Measurements from ENCODE around the gene CIDEC.
A peak's percentile ranks its signal among the peaks of the same experiment; 100 is the strongest.

The CIDEC gene

DNA sequence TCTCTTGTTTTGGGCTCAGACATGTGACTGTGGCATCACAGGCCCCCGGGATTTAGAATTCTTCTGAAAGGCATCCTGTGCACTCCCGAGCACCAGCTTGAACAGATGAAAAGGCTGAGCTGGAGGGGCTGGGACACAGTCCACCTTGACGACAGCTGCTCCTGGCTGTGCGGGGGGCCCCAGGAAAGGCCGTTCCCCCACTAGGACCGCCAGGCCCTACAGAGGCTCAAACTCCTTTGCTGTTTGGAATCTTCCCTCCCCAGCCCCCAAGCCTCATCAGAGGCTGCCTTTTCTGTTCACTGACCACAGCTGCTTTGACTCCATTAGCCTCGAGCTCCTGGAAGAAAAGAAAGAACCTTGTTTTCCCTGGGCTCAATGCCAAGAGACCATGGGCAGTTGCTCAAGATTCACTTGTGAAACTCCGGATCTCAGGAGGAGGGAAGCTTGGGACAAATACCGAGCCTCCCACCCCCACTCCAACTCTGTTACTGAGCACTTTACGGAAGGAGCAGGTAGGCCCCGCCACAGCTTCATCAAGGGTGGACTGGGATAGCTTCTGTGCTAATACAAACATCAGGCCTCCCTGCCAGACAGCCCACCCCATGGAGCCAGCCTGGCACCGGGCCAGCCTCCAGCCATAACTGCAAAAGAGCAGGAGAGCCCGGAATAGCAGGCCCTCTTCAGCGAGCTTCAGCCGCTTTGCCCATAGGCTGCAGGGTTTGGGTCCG, 15.7 kb downstream of the CIDEC start:
- DNase-seq (ENCODE audit: low read depth, low spot score), result peak; percentile 88
- no peak overlapping the region for H3K4me3 ChIP-seq (ENCODE audit: low read depth, low read length)
- TF ChIP-seq, protein P1, sequence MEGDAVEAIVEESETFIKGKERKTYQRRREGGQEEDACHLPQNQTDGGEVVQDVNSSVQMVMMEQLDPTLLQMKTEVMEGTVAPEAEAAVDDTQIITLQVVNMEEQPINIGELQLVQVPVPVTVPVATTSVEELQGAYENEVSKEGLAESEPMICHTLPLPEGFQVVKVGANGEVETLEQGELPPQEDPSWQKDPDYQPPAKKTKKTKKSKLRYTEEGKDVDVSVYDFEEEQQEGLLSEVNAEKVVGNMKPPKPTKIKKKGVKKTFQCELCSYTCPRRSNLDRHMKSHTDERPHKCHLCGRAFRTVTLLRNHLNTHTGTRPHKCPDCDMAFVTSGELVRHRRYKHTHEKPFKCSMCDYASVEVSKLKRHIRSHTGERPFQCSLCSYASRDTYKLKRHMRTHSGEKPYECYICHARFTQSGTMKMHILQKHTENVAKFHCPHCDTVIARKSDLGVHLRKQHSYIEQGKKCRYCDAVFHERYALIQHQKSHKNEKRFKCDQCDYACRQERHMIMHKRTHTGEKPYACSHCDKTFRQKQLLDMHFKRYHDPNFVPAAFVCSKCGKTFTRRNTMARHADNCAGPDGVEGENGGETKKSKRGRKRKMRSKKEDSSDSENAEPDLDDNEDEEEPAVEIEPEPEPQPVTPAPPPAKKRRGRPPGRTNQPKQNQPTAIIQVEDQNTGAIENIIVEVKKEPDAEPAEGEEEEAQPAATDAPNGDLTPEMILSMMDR (IDR thresholded peaks at IDR 0.05; ENCODE audit: low read depth, low read length), result no peak
- in situ Hi-C loops (cut with HindIII; ENCODE audit: low sequenced_read_pairs), result no loop called here

DNA sequence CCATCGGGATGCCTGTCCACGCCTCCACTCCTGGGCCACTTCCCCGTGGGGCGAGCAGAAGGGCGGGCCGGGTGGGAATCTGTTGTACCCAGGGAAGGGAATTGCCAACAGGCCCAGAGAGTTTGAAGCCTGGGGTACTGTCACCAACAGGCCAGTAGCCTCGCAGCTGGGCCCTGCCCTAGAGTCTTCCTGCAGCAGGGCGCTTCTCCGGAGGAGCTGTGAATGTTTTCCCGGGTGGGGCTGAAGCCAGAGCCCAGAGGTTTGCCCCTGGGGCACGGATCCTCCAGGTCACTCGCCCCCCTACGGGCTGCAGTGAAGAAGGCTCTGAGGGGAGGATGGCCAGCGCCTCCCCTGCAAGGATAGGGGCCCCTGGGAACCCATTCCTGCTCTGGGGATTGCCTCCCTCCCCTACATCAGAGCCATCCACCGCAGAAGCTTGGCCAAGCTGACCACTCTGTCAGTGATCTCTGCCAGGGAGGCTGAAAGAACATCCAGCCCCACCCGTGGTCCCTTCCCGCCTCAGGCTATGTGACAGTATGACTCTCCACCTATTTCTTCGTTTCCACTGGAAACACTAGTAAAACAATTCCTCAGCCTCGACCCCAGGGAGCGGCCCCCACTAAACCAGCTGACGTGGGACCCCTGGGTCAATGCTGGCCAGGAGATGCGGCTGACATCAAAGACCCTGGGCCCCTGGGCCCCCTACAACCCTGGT, 16.8 kb downstream of the CIDEC start:
- TF ChIP-seq, protein P1 (IDR thresholded peaks at IDR 0.05; ENCODE audit: low read depth, low read length), result no peak
- H3K4me3 ChIP-seq (ENCODE audit: low read depth, low read length), result no peak overlapping the region
- DNase-seq (ENCODE audit: low read depth, low spot score), result no peak
- in situ Hi-C loops (cut with HindIII; ENCODE audit: low sequenced_read_pairs), result no loop called here

DNA sequence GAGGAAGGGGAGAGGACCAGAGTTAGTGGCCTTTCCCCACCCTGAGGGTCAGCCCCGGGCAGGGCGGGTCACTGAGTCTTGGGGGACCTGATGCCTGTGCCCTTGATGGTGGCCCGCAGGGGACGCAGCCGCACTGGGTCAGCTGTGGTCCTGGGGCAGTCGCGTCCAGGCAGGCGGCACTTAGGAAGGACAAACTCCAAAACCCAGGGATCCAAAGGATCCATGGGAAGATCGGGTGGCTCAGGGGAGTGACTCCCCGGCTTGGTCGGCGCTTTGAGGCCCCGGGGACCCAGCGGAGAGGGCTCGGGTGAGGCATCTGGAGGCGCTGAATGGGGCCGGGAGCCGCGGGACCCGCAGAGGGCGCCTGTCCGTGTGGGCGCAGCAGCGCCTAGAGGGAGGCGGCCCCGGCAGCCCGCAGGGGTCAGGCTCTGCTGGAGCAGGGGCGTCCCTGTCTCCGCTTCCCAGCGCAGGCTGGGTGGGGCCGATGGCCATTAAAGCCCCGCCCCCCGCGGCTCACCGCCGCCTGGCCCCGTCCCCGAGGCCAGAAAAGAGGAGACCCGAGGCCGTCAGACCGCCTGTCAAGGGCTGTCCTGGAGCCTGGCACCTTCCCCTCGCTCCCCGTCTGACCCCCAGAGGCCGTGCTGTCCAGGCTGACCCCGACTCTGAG, 17.5 kb downstream of the CIDEC start:
- DNase-seq (ENCODE audit: low read depth, low spot score), result peak; percentile 18
- TF ChIP-seq, protein P1 (IDR thresholded peaks at IDR 0.05; ENCODE audit: low read depth, low read length), result peak; percentile 29
- no peak overlapping the region for H3K4me3 ChIP-seq (ENCODE audit: low read depth, low read length)

DNA sequence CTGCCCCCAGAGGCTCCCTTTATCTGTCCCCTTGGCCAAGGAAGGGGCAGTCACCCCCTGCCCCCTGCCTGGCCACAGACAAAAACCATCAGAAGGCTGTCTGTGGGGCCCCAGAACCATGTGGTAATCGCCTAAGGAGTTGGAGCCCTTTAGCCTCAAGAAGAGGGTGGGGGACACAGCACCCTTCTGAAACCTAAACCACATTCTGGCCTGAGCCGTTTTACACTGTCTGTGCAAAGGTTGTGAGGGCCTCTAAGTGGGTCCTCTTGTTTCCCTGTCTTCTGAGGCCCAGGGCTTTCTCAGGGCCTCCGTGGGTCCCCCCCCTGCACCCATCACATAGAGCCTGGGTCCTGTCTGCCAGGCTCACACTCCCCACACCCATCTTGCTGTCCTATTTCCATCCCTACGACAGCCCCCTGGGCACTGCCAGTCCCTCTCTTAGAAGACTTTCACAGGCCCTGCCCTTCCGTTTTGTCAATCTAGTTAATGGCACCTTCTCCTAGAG, 18.4 kb downstream of the CIDEC start:
- in situ Hi-C loops (cut with HindIII; ENCODE audit: low sequenced_read_pairs), result no loop called here
- TF ChIP-seq, protein P1 (IDR thresholded peaks at IDR 0.05; ENCODE audit: low read depth, low read length), result no peak
- no peak for DNase-seq (ENCODE audit: low read depth, low spot score)
- no peak overlapping the region for H3K4me3 ChIP-seq (ENCODE audit: low read depth, low read length)

More for the DNA sequence above, 17.5 kb downstream of the CIDEC start:
- in situ Hi-C loops (cut with HindIII; ENCODE audit: low sequenced_read_pairs), result no loop called here

DNA sequence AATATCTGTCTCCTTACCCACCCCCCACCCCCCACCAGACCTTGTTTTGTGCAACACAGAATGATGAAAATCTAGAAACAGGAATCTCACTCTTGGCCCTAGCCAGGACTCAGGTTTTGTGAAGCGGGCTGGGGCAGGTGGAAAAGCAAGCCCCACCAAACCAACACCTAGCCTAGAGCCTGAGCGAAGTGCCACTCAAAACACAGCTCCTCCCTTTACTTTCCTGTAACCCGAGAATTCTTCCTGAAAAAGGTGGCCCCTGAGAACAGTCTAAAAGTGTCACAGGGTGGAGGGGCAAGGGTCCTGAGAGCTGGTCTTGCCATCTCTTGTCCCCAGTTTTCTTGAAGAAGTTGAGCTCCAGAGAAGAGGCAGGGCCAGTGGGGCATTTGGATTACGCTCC, 18.9 kb downstream of the CIDEC start:
- H3K4me3 ChIP-seq (ENCODE audit: low read depth, low read length), result no peak overlapping the region
- in situ Hi-C loops (cut with HindIII; ENCODE audit: low sequenced_read_pairs), result no loop called here
- DNase-seq (ENCODE audit: low read depth, low spot score), result no peak
- TF ChIP-seq, protein P1 (IDR thresholded peaks at IDR 0.05; ENCODE audit: low read depth, low read length), result no peak

DNA sequence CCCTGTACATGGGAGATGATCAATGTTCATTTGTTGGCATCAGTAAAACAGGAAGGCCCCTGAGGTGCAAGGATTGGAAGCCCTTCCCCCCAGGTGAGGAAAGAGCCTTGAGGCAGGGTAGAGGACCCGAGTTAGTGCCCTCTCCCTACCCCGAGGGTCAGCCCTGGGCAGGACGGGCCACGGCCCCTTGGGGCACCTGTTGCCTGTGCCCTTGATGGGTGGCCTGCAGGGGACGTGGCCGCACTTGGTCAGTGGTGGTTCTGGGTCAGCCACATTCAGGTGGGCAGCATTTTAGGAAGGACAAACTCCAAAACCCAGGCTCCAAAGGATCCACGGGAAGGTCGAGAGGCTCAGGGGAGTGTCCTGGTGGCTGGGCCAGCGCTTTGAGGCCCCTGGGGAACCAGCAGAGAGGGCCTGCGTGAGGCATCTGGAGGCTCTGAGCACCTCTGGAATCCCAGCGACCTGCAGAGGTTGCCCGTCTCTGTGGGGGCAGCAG, 20.5 kb downstream of the CIDEC start:
- no peak for DNase-seq (ENCODE audit: low read depth, low spot score)
- in situ Hi-C loops (cut with HindIII; ENCODE audit: low sequenced_read_pairs), result no loop called here
- TF ChIP-seq, protein P1 (IDR thresholded peaks at IDR 0.05; ENCODE audit: low read depth, low read length), result no peak
- H3K4me3 ChIP-seq (ENCODE audit: low read depth, low read length), result no peak overlapping the region
